IMR-90 (cell line): ENCODE results near the gene KTN1. TPM values are rescaled to one million over a fixed set of nuclear protein-coding genes. Genes with fewer than 3 reads are reported as not detected.

Experiments used
- ATAC-seq: fragments of 200-7000 bp; cut with Tn5 transposase; 2 replicates; pipeline ENCODE4 v1.9.1; 2020; ENCODE audit warnings: low read depth, mild to moderate bottlenecking, moderate library complexity
- BruUV-seq: library from RNA; stranded (reverse); fragments of 400-500 nt; replicated peaks from 2 replicates; lab custom pipeline; 2021; lab: Mats Ljungman, UMichigan
- CTCF ChIA-PET: fragments of 300-600 bp; formaldehyde crosslinking; extraction: SDS; loops from one replicate; lab custom pipeline; 2021; ENCODE audit warnings: antibody characterized with exemption; lab: Yijun Ruan, JAX
- POLR2A ChIA-PET: fragments of 300-600 bp; sonication (Branson Sonifier 250); formaldehyde crosslinking; loops from one replicate; lab custom pipeline; 2022; ENCODE audit warnings: antibody characterized with exemption; ENCODE audit not compliant: unreplicated experiment; lab: Charles Lee
- DNase-seq: peaks from one replicate; pipeline ENCODE4 v3.0.0; 2013
- H2AFZ ChIP-seq: replicated peaks from 2 replicates; pipeline ENCODE3; 2013; ENCODE audit warnings: low read length, mild to moderate bottlenecking; ENCODE audit not compliant: poor library complexity
- H2AK5ac ChIP-seq: 2 replicates; pipeline ENCODE4 v1.6.1; 2013; ENCODE audit warnings: low read depth, low read length, inconsistent platforms
- H2AK9ac ChIP-seq: replicated peaks from 2 replicates; pipeline ENCODE3; 2013; ENCODE audit warnings: mild to moderate bottlenecking, low read depth, low read length, moderate library complexity; ENCODE audit not compliant: poor library complexity
- H2BK120ac ChIP-seq: 2 replicates; pipeline ENCODE4 v1.6.1; 2013; ENCODE audit warnings: low read depth, low read length, inconsistent platforms
- H2BK15ac ChIP-seq: 3 replicates; pipeline ENCODE4 v1.6.1; 2013; ENCODE audit warnings: low read depth, low read length, inconsistent platforms
- H2BK20ac ChIP-seq: 2 replicates; pipeline ENCODE4 v1.6.1; 2013; ENCODE audit warnings: low read depth, mild to moderate bottlenecking, inconsistent platforms, low read length, moderate library complexity
- H2BK5ac ChIP-seq: 2 replicates; pipeline ENCODE4 v1.6.1; 2013; ENCODE audit warnings: mild to moderate bottlenecking, low read depth, low read length, inconsistent platforms; ENCODE audit not compliant: poor library complexity, severe bottlenecking
- H3K14ac ChIP-seq: replicated peaks from 2 replicates; pipeline ENCODE4 v1.6.1; 2013; ENCODE audit warnings: low read depth, low read length, inconsistent platforms
- H3K18ac ChIP-seq: 2 replicates; pipeline ENCODE4 v1.6.1; 2013; ENCODE audit warnings: low read depth, low read length, control low read depth
- H3K23ac ChIP-seq: 2 replicates; pipeline ENCODE4 v1.6.1; 2013; ENCODE audit warnings: low read depth, low read length, inconsistent platforms
- H3K27ac ChIP-seq: 2 replicates; pipeline ENCODE4 v1.5.1; 2013; ENCODE audit warnings: mild to moderate bottlenecking, control low read depth, low read length; ENCODE audit not compliant: insufficient read depth
- H3K27me3 ChIP-seq: 2 replicates; pipeline ENCODE4 v1.6.1; 2013; ENCODE audit warnings: low read length; ENCODE audit not compliant: control insufficient read depth, insufficient read depth
- H3K36me3 ChIP-seq: 2 replicates; pipeline ENCODE4 v1.6.1; 2013; ENCODE audit warnings: low read length, mixed read lengths; ENCODE audit not compliant: control insufficient read depth, insufficient read depth
- H3K4ac ChIP-seq: 2 replicates; pipeline ENCODE4 v1.6.1; 2013; ENCODE audit warnings: low read depth, low read length, inconsistent platforms
- H3K4me1 ChIP-seq: 2 replicates; pipeline ENCODE4 v1.6.1; 2013; ENCODE audit warnings: low read length, mixed read lengths; ENCODE audit not compliant: control insufficient read depth, insufficient read depth
- H3K4me2 ChIP-seq: 2 replicates; pipeline ENCODE4 v1.6.1; 2013; ENCODE audit warnings: low read depth, mild to moderate bottlenecking, control low read depth, low read length, moderate library complexity
- H3K4me3 ChIP-seq: 2 replicates; pipeline ENCODE4 v1.5.1; 2013; ENCODE audit warnings: low read depth, mild to moderate bottlenecking, control low read depth, low read length, moderate library complexity; ENCODE audit not compliant: insufficient read depth
- H3K56ac ChIP-seq: 2 replicates; pipeline ENCODE4 v1.6.1; 2013; ENCODE audit warnings: low read length, inconsistent platforms; ENCODE audit not compliant: insufficient read depth; ENCODE audit errors: extremely low read depth
- H3K79me1 ChIP-seq, 2 experiments: 2 replicates each; pipeline ENCODE4 v1.6.1; 2013; ENCODE audit warnings: low read length in 2 of 2, inconsistent platforms in 1 of 2, low read depth in 1 of 2
- H3K9ac ChIP-seq: 2 replicates; pipeline ENCODE4 v1.6.1; 2013; ENCODE audit warnings: low read depth, low read length, control low read depth
- H3K9me1 ChIP-seq: 2 replicates; pipeline ENCODE4 v1.6.1; 2013; ENCODE audit warnings: low read length, inconsistent platforms; ENCODE audit not compliant: insufficient read depth
- H3K9me3 ChIP-seq: 2 replicates; pipeline ENCODE4 v1.6.1; 2013; ENCODE audit warnings: low read length; ENCODE audit not compliant: control insufficient read depth, insufficient read depth
- H4K20me1 ChIP-seq: 2 replicates; pipeline ENCODE4 v1.6.1; 2013; ENCODE audit warnings: low read length, inconsistent platforms; ENCODE audit not compliant: insufficient read depth
- H4K5ac ChIP-seq: 2 replicates; pipeline ENCODE4 v1.6.1; 2013; ENCODE audit warnings: mild to moderate bottlenecking, low read depth, low read length, control low read depth
- H4K8ac ChIP-seq, 2 experiments: 2 replicates each; pipeline ENCODE4 v1.6.1; 2013; ENCODE audit warnings: low read depth in 2 of 2, low read length in 2 of 2, control low read depth in 1 of 2, inconsistent platforms in 1 of 2
- H4K91ac ChIP-seq: 2 replicates; pipeline ENCODE4 v1.6.1; 2013; ENCODE audit warnings: low read depth, low read length, inconsistent platforms; ENCODE audit not compliant: insufficient read depth
- BHLHE40 ChIP-seq: fragments of 150-350 bp; IDR thresholded peaks from 2 replicates; pipeline ENCODE4 v1.6.1; 2016; ENCODE audit warnings: mild to moderate bottlenecking, low read depth, low read length
- FOS ChIP-seq: fragments of 150-350 bp; IDR thresholded peaks from 2 replicates; pipeline ENCODE4 v1.6.1; 2016; ENCODE audit warnings: low read depth, low read length
- MAFK ChIP-seq: IDR thresholded peaks from 2 replicates; pipeline ENCODE4 v1.6.1; 2012; ENCODE audit warnings: low read depth, low read length, improper control_type of control experiment
- MXI1 ChIP-seq: IDR thresholded peaks from 2 replicates; pipeline ENCODE4 v1.6.1; 2012; ENCODE audit warnings: low read depth, mild to moderate bottlenecking, low read length, moderate library complexity, borderline replicate concordance
- RCOR1 ChIP-seq: IDR thresholded peaks from 2 replicates; pipeline ENCODE4 v1.6.1; 2012; ENCODE audit warnings: mild to moderate bottlenecking, low read length, improper control_type of control experiment; ENCODE audit not compliant: insufficient replicate concordance
- SMC3 ChIP-seq: fragments of 150-350 bp; IDR thresholded peaks from 2 replicates; pipeline ENCODE4 v1.6.1; 2016; ENCODE audit warnings: low read depth, mild to moderate bottlenecking, antibody characterized with exemption, low read length, moderate library complexity
- WGBS, 2 experiments: methylation state at CpG; one replicate each; pipeline versions ENCODE4 v1.1.5 to v1.1.7; 2013; ENCODE audit warnings: missing lambda C conversion rate in 2 of 2; ENCODE audit not compliant: insufficient read length in 1 of 2; ENCODE audit errors: extremely low coverage in 2 of 2; 5-methylcytosine and 5-hydroxymethylcytosine counted together
- dilution Hi-C: fragments of 300-500 bp; cut with HindIII; formaldehyde crosslinking; loops from one replicate; pipeline ENCODE4 v1.14.3; 2018; ENCODE audit warnings: low sequenced_read_pairs; ENCODE audit not compliant: unreplicated experiment
- in situ Hi-C: fragments of 300-500 bp; cut with MboI; formaldehyde crosslinking; loops from 3 replicates; pipeline ENCODE4 v1.14.3; 2019; ENCODE audit warnings: low sequenced_read_pairs, inconsistent platforms, mixed read lengths
- intact Hi-C: fragments of 100-400 bp; cut with micrococcal nuclease; formaldehyde crosslinking; loops from 2 replicates; pipeline ENCODE4 v1.10.0; 2022
- polyA plus RNA-seq, 3 experiments: library from polyadenylated mRNA; depleted of rRNA; stranded (reverse); fragments of >200 nt; gene quantifications; 2 replicates each; pipeline ENCODE4 v1.2.3, GENCODE V29; 2012; ENCODE audit warnings: low replicate concordance in 1 of 3
- total RNA-seq: library from RNA; depleted of rRNA; stranded (reverse); fragments of >200 nt; gene quantifications from 2 replicates; pipeline ENCODE4 v1.2.3, GENCODE V29; 2012
- TF ChIP-seq, protein P1 (sequence below): conservative IDR thresholded peaks from 2 replicates; pipeline ENCODE4 v1.5.1; 2012; ENCODE audit warnings: mild to moderate bottlenecking, low read depth, low read length, improper control_type of control experiment

The KTN1 gene
- total and polyA plus RNA-seq, 2 of the 4 experiments (the other 2 are of a cell fraction) = 42.1 to 57.2 TPM

DNA sequence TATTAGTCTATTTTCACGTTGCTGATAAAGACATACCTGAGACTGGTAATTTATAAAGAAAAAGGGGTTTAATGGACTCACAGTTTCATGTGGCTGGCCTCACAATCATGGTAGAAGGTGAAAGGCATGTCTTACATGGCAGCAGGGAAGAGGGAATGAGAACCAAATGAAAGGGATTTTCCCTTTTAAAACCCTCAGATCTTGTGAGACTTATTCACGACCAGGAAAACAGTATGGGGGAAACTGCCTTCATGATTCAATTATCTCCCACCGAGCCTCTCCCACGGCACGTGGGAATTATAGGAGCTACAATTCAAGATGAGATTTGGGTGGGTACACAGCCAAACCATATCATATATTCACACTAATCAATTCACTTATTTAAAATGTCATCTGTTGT, 41.4 kb downstream of the KTN1 start:
- Histone ChIP-seq H3K9me1 (peaks cover 2% of the 10 kb centered on the region; the same call in 1 of the 2 replicates), H2BK20ac (no peak overlapping the region), H3K9me3 (peaks cover 5% of the 10 kb centered on the region), H3K27me3 (no peaks in the 10 kb centered on the region), H4K5ac (no peak overlapping the region), H4K8ac (no peak overlapping the region), H2AK9ac (no peak overlapping the region), H2BK5ac (no peak overlapping the region), H2BK120ac (no peak overlapping the region), H3K4ac (no peak overlapping the region), H3K14ac (no peak overlapping the region), H3K23ac (no peak overlapping the region), H3K4me2 (no peak overlapping the region), H2BK15ac (no peak overlapping the region), H2AK5ac (no peak overlapping the region), H3K4me1 (no peaks in the 10 kb centered on the region), H4K91ac (no peak overlapping the region), H2AFZ (no peak overlapping the region), H3K9ac (no peak overlapping the region), H3K56ac (no peak overlapping the region), H3K27ac (no peak overlapping the region), H3K4me3 (no peak overlapping the region), H4K20me1 (no peaks in the 10 kb centered on the region), H3K36me3 (peaks cover 36% of the 10 kb centered on the region), H3K18ac (no peak overlapping the region), H3K79me1 (peaks cover 7 to 10% of the 10 kb centered on the region in 2 experiments; a peak in 2 of 4 replicates)
- TF ChIP-seq, protein P1, sequence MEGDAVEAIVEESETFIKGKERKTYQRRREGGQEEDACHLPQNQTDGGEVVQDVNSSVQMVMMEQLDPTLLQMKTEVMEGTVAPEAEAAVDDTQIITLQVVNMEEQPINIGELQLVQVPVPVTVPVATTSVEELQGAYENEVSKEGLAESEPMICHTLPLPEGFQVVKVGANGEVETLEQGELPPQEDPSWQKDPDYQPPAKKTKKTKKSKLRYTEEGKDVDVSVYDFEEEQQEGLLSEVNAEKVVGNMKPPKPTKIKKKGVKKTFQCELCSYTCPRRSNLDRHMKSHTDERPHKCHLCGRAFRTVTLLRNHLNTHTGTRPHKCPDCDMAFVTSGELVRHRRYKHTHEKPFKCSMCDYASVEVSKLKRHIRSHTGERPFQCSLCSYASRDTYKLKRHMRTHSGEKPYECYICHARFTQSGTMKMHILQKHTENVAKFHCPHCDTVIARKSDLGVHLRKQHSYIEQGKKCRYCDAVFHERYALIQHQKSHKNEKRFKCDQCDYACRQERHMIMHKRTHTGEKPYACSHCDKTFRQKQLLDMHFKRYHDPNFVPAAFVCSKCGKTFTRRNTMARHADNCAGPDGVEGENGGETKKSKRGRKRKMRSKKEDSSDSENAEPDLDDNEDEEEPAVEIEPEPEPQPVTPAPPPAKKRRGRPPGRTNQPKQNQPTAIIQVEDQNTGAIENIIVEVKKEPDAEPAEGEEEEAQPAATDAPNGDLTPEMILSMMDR = no peak
- TF ChIP-seq RCOR1 (no peak), SMC3 (no peak), FOS (no peak), MXI1 (no peak), MAFK (no peak), BHLHE40 (no peak)
- no TSS peak for BruUV-seq
- WGBS, 2 experiments = no CpG with 5 or more reads among the region's 5 CpGs
- ATAC-seq = no peak
- dilution Hi-C loops = no loop called here
- in situ Hi-C loops = no loop called here
- no peak for DNase-seq
- CTCF ChIA-PET = no interaction called here
- POLR2A ChIA-PET = no interaction called here
- intact Hi-C loops = no loop called here
